ENCODE data around the gene ROCK2.
"Not testable (repeated sequence)": the region's sequence is repeated elsewhere in the genome, so short reads cannot be mapped to it uniquely, and the experiment has no call there.

The ROCK2 gene

DNA sequence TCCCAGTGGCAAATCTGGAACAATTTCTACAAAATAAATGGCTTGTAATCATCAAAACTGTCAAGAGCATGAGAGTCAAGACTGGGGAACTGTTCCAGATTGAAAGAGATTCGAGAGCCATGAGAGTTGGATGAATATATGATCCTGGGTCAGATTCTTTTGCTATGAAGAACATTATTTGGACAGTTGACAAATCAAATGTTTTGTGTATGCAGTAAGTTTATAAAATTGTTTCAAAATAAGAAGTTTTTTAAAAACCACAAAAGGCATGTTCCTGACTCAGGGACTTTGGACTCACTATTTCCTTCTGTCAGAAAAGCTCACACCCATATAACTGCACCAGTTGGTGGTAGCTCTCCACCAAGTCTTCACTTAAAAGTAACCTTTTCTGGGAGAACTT, 38.5 kb downstream of the ROCK2 start:
- DNase-seq: no peak

DNA sequence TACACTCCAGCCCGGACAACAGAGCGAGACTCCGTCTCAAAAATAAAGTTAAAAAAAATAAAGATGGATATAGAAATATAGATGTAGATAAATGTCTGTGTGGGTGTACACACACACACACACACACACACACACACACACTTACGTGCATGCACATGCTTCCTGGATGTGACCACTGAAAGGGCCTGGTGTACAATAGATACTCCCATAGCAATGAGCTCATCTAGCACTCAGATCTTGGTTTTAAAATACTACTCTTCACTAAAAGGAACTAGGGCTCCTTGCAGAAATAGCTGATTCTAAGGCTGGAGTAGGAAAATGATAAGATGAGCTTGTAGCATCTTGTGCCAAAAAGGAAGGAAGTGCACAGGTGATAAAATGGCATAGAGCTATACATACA, 39.1 kb downstream of the ROCK2 start:
- no peak for DNase-seq

GRCh38 chr2:11304476-11304875, 40.0 kb downstream of the ROCK2 start:
- DNase-seq: no peak

DNA sequence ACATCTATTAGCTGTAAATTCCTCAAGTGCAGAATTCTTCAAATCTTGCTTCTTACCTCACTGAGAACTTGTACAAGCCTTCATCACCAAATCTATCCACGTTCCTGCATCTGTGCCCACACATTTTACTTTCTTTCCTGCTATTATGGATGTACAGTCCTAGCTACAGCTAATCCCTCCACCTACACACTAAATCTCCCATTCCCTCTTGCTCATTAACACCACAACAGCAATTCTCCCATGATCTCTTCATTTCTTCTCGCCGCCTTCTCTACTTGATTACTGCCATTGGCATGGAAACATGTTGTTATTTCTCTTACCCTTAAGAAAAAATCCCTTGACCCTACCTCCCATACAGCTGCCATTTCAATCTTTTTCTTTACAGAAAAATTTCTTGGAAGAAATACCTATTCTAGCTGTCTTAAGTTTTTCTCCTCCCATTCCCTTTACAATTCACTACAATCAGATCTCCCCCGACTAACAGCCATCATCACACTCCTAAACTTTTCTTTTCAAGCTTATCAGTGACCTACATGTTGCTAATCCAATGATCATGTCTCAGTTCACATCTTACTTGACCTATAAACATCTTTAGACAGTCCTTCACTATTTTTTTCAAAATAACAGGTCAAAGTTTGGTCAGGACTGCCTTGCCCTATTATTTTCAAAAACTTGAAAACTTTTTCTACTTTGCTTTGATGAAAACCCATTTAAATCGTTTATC, 41.0 kb downstream of the ROCK2 start:
- no peak for DNase-seq

- DNase-seq: no peak
Observed at GRCh38 chr2:11299439-11299838, 45.0 kb downstream of the ROCK2 start.

DNA sequence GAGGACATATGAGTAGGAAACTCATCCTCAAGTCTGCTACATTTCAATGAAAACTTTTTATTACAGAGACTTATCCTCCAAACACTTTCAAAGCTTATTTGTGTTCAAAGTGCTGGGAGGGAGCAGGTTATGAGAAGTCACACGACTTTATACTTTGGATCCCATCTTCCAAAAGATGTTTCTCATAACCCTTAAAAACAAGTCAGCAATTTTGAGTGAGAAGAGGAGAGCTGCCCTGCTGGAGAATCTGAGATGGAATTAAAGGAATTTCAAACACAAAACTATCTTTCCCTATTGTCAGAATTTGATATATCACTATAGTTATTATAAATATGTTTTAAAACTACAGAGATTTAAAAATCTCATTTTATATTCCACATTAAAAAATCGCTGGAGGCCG, 45.8 kb downstream of the ROCK2 start:
- no peak for DNase-seq

DNA sequence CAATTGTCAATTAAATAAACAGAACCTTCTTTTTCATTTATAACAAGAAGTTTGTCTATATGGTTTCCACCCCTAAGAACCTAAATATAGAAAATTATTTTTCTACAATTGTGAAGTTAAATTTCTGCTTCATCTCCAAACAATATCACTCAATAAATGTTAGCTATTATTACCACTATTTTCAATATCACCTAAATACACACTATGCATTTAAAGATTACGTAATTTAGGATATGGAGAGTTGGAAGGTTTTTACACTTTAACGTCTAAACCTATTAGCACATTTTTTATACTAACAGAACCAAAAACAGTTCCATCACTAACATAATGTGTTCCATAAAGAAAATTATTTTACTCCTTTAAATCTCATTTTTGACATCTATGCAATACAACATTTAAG, 48.0 kb downstream of the ROCK2 start:
- DNase-seq: no peak

DNA sequence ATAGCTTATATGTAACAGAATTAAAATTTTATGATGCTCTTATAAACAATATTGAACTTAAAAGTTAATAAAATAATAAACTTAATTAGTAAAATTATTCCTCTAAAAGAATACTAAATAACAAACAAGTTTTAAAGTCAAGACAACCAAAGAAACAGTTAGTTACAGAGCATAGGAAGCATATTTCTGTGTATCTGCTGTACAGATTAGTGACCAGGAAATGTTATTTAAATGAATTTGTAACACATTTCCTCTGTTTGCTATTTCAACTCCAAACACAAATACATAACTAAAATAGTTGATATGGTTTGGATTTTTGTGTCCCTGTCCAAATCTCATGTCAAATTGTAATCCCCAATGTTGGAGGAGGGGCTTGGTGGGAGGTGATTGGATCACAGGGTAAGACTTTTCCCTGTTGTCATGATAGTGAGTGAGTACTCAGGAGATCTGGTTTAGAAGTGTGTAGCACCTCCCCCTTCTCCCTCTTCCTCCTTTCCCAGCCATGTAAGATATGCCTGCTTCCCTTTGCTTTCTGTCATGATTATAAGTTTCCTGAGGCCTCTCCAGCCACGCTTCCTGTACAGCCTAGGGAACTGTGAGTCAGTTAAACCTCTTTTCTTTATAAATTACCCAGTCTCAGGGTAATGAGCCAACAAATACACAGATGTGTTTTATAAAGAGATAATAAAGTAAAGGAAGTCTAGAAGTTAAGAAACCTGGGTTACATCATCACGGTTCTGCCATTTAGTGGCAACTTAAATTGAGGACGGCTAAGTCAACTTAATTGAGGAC, 51.8 kb downstream of the ROCK2 start:
- no peak for DNase-seq

- no peak for DNase-seq
Observed at GRCh38 chr2:11290713-11291112, 53.7 kb downstream of the ROCK2 start.

- DNase-seq: no peak
Observed at GRCh38 chr2:11290211-11290610, 54.2 kb downstream of the ROCK2 start.

- no peak for DNase-seq
Observed at GRCh38 chr2:11288431-11288830, 56.0 kb downstream of the ROCK2 start.

DNA sequence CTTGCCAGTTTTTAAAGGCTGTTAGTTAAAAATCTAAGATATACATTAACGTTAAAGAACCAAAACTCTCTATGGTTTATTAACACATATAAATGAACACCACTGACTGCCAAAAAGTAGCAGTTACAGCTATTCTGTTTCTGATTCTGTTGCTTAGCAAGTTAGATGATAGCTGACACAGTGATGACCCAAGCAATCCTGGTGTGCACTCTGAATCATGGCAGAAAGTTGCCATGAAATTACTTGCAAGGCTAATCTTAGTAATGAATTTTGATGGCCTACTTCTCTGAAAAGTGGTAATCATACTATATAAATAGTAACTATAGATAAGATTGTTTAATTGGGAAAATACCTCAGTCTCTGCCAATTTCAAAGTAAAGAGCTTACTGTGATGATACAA, 57.7 kb downstream of the ROCK2 start:
- DNase-seq: no peak

- no peak for DNase-seq
Observed at GRCh38 chr2:11286323-11286722, 58.1 kb downstream of the ROCK2 start.

DNA sequence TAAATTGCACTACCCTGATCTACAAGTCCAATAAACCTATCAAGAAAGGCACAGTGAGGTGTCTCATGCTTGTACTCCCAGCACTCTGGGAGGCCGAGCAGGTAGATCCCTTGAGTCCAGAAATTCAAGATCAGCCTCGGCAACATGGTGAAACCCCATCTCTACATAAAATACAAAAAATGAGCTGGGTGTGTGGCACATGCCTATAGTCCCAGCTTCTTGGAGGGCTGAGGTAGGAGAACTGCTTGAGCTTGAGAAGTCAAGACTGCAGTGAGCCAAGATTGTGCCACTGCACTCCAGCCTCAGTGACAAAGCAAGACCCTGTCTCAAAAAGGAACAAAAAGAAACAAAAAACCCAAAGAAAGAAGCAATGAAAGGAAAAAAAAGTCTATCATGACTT, 58.9 kb downstream of the ROCK2 start:
- no peak for DNase-seq

GRCh38 chr2:11281186-11281585, 63.2 kb downstream of the ROCK2 start:
- DNase-seq: no peak

DNA sequence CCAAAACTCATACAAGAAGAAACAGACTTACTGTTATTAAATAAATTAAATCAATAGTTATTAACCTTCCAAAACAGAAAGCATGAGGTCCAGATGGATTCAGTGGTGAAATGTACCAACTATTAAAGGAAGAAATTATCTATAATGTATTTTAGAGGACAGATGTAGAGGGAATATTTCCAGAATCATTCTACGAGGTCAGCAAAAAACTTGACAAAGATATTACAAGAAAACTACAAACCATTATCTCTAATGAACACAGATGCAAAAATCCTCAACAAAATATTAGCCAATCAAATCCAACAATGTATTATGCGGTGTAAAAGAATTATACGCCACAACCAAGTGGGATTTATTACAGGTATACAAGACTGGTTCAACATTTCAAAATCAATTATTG, 63.7 kb downstream of the ROCK2 start:
- DNase-seq: no peak

GRCh38 chr2:11279398-11279797, 65.0 kb downstream of the ROCK2 start:
- DNase-seq: no peak

DNA sequence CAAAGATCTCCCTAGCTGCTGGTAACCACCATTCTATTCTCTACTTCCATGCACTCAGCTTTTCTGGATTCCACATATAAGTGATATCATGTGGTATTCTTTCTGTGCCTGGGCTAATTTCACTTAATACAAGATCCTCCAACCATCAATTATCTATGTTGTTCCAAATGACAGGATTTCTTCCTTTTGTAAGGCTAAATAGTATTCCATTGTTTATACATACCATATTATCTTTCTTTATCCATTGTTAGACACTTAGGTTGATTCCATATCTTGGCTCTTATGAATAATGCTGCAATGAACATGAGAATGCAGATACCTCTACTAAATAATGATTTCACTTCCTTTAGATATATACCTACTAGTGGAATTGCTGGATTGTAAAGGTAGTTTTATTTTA, 66.2 kb downstream of the ROCK2 start:
- DNase-seq: no peak

DNA sequence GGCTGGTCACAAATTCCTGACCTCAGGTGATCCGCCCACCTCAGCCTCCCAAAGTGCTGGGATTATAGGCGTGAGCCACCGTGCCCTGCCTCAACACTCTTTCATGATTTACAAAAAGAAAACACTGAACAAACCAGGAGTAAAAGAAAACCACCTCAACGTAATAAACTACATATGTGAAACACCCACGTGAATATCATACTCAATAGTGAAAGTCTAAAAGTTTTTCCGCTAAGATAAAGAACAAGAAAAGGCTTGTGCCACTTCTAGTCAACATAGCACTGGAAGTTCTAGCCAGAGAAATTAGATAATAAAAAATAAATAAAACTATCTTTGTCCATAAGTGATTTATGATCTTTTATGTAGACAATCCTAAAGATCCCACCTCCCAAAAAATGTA, 68.5 kb downstream of the ROCK2 start:
- no peak for DNase-seq

- no peak for DNase-seq
Observed at GRCh38 chr2:11270891-11271290, 73.5 kb downstream of the ROCK2 start.

DNA sequence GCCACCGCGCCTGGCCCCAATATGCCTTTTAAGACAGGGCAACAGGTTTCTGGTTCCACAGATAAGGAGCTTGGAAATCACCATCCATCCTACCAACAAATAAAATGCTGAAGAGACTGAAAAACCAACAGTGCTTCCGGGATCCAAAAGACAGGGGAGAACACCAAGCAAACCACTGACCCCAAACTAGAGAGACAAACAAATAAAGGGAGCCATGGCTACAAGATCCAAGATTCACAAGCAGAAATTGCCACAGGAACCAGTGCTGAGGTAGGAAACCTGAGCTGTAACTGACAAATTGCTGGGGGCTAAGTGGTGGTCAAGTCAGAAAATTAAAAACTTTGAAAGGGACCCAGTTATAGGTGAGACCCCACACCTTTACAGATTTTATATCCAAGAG, 76.5 kb downstream of the ROCK2 start:
- DNase-seq: no peak

DNA sequence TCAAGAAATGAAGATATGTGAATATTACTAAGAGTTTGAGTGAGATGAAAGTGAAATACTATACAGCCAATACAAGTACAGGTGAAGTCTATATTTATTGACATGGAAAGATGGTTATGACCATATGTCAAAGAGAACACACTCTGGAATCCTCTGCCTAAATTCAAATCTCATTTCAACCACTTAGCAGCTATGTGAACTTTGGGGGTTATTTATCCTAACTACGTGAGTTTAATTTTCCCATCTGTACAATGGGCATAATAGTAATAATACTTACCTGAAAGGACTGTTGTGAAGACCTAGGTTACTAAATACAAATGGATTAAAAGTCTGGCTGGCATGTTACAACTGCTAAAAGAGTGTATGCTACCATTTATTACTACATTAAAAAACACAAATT, 79.6 kb downstream of the ROCK2 start:
- DNase-seq: no peak

GRCh38 chr2:11264007-11264406, 80.4 kb downstream of the ROCK2 start:
- DNase-seq: no peak

GRCh38 chr2:11263177-11263576, 81.3 kb downstream of the ROCK2 start:
- DNase-seq: no peak

DNA sequence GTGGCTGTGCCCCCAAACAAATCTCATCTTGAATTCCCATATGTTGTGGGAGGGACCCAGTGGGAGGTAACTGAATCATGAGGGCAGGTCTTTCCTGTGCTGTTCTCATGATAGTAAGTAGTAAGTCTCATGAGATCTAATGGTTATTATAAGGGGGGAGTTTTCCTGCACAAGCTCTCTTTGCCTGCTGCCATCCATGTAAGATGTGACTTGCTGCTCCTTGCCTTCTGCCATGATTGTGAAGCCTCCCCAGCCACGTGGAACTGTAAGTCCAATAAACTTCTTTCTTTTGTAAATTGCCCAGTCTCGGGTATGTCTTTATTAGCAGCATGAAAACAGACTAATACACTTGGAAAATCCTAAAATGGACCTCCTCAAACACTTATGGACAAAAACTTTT, 82.0 kb downstream of the ROCK2 start:
- not testable (repeated sequence) for DNase-seq
